ENCODE results near the gene DCUN1D1.

The DCUN1D1 gene

DNA sequence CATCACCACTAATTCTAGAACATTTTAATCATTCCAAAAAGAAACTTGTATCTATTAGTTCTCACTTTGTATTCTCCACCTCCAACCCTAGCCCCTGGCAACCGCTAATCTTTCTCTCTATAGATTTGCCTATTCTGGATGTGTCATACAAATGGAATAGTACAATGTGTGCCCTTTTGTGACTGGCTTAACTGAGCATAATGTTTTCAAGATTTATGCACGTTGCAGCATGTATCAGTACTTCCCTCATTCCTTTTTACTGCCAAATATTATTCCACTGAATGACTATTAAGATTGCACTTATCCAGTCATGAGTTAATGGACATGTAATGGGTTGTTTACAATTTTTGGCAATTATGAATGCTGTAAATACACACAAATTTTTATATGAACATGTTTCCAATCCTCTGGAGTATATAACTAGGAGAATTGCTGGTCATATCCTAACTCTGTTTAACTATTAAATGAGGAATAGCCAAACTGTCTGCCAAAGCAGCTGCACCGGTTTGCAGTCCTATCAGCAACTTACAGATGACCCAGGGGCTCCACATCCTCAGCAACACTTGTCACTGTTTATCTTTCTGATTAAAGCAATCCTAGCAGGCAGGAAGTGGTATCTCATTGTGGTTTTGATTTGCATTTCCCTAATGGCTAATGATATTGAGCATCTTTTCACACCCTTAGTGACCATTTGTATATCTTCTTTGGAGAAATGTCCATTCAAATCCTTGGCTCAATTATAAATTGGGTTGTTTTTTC lies 42.9 kb downstream of the DCUN1D1 start:
- DNase-seq (ENCODE audit: low read depth in 1 of 2, low spot score in 1 of 2) = no peak

DNA sequence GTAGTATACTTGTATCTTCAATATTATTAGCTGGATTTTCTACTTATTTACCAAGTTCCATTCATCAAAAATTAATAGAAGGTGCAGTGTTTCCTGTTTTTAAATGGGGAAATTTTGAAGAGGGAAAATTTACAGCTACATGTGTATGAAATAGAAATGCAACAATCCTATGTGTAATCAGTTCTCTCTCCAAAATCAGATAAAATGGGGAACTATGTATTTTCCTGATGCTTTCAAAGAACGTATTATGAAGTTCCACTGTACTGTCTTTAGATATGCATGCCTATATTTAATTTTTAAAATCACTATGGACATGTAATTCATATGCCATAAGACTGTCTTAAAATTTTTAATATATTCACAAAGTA lies 43.4 kb downstream of the DCUN1D1 start:
- DNase-seq (ENCODE audit: low read depth in 1 of 2, low spot score in 1 of 2) = no peak

DNA sequence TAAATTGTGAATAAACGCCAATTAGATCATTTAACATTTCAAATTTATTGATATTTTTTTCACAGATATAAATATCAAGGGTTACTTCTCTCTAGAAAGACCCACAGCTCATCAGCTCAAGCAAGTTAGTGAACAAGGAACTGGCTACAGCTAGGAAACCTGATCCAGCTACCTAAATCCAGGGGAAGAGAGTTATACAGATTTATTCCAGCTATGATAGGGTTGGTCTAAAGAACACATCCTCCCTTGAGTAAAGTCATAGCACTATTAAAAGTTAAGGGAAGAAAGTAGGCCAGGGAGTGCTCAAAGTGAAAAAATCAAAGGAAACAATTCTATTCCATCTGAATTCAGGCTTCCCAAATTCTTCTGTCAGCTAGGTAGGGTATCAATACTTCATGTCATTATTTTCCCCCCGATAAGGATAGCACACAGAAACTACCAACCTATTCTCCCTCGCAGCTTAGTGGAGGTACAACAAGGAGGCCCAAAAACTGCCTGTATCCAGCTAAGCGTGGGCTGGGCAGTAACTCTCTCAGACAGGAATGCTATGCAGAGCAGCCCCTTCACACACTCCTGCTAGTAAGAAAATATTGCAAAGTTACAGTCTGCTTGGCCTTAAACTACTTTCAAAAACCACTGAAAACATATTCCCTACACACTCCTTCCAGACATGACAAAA lies 44.0 kb downstream of the DCUN1D1 start:
- DNase-seq (ENCODE audit: low read depth in 1 of 2, low spot score in 1 of 2) = no peak

DNA sequence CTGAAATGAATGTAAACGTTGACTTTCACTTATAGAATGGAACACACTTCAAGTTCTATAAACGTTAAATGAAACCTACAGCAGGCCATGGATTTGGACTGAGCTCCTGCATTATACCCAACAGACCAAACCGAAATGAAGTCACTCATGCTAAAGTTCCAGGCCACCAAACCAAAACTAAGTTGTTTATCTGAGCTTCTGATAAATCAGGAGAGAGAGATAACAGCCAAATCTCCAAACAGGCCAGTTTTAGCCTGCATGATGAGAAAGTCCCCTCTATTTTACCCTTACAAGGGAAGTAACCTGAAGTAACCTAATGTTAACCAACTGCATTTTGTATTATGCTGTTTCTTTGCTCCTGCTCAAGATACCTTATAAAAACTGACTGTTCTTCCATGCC lies 44.5 kb downstream of the DCUN1D1 start:
- DNase-seq (ENCODE audit: low read depth in 1 of 2, low spot score in 1 of 2) = no peak

DNA sequence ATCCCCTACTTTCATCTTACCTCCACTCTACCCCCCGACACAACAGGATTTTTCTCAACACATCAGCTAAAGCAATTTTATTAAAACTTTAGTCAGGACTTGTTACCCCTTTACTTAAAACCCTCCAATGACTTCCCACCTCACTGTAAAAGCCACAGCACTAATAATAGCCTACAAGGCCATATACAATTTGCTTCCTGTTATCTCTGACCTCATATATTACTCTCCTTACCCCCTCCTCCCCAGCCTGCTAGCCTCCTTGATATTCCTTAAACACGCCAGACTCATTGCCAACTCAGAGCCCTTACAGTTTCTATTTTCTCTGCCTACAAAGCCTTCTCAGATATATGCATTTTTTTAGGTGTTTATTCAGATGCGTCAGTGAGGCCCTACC lies 54.4 kb downstream of the DCUN1D1 start:
- no peak for DNase-seq (ENCODE audit: low read depth in 1 of 2, low spot score in 1 of 2)

DNA sequence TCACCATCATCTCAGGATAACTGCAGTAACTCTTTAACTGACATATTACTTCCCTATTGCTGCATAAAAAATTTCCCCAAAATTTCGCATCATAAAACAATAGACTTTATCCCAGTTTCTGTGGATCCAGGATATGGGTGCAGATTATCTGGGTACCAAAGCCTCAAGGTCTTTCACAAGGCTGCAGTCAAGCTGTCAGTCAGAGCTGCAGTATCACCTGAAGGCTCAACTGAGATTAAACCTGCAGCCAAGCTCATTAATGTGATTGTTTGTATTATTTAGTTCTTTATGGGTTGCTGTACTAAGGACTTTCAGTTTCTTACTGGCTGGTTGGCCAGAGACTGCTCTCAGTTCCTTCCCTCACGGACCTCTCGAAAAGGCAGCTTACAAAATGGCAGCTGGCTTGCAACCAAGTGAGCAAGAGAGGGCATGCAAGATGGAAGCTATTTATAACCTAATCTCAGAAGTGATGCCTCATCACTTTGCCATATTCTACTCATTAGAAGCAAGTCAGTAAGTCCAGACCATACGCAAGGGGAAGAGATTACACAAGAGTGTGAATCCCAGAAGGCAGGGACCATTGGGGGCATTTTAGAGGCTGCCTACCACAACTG lies 54.9 kb downstream of the DCUN1D1 start:
- no peak for DNase-seq (ENCODE audit: low read depth in 1 of 2, low spot score in 1 of 2)

DNA sequence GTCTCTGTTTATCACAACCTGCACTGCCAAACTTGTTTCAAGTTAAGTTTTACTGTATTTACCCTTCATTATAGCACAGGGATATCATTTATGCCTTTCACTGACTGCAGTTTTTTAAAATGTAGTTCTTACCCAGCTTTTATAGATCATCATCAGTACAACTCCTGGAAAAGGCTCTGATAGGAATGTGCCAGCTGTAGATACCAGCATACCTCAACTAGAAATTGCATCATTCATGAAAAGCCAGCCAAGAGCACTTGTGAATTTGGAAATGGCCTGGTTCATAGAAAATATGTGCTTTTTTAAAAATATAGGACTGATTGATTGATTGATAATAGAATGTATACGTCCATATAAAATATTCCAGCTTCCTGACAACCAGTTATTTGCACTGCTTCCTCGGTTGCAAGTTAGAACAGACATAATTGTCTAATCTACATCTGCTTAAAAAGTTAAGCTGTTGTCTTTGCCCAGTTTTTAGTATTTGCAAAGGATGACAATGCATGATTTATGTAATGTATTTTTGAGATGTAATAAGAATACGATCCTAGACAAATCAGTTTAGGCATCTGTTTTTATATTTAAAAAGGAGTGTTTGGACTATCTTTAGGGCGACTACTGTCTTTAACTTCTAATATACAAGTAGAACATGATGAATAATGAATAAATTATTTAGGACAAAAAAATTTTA lies 58.5 kb downstream of the DCUN1D1 start:
- DNase-seq (ENCODE audit: low read depth in 1 of 2, low spot score in 1 of 2) = no peak

DNA sequence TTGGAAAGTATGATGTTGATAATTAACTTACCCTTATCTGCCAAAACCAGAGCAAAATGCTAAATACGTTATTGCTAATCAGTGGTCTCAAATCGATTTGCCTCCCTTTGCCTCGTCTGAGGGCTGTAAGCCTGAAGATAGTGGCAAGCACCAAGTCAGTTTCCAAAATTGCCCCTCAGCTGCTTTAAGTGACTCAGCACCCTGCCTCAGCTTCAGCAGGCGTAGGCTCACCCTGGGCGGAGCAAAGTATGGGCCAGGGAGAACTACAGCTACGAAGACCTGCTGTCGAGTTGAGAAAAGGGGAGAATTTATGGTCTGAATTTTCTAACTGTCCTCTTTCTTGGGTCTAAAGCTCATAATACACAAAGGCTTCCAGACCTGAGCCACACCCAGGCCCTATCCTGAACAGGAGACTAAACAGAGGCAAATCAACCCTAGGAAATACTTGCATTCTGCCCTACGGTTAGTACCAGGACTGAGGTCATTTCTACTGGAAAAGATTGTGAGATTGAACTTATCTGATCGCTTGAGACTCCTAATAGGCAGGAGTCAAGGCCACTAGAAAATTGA lies 59.7 kb downstream of the DCUN1D1 start:
- DNase-seq (ENCODE audit: low read depth in 1 of 2, low spot score in 1 of 2) = no peak

DNA sequence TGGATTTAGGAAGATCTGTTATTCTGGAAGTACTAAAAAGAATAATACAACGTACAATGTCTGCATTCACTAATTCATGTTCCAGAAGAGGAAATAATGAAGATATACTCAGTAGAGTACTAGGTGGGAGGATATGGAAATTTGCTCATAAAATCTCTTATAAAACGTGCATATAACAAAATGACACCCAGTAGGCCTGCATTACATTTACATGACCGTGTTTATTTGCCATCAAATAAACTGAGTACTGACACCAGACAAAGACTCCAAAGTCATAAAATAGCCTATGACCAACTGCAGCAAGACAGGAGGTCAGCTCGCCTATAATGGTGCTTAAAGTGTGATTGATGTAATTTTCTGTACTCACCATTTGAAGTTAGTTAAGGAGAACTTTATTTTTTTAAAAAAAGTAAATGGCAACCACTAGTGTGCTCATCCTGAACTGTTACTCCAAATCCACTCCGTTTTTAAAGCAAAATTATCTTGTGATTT lies 60.4 kb downstream of the DCUN1D1 start:
- DNase-seq (ENCODE audit: low read depth in 1 of 2, low spot score in 1 of 2) = no peak

DNA sequence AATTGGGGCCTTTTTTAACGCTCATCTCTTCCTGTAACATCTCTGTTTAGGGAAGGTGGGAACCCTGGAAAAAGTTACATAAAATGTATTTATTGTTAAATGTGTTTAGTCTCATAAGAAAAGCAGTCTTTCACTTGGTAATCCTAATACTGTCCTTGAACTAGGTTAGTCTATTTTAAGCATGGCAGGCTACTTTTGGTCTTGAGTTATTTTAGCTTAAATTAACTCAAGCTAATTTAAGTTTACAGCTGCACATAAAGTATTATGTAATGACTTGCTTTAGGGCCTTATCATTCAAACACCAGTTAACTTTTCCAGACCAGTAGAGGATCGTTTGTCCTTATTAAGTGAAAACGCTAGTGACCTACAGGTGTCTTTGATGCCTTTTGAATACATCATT lies 63.2 kb downstream of the DCUN1D1 start:
- no peak for DNase-seq (ENCODE audit: low read depth in 1 of 2, low spot score in 1 of 2)

DNA sequence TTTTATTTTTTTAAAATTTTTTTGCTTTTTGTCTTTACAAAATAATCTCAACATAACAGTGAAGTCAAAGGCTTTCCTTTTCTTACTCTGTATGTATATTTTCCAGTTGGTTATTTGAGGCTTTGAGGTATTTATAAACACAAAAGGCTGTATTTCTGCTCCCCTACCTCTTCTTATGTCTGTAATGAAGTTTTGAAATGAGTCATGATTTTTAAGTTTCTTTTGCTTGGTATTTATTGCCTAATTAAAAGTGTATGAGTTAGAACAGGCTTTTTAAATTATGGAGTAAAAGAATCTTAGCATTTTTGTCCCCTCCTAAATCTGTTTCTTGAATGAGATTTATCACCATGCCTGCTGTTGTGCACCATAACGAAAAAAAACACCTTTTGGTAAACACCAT lies 66.0 kb downstream of the DCUN1D1 start:
- DNase-seq (ENCODE audit: low read depth in 1 of 2, low spot score in 1 of 2) = no peak

DNA sequence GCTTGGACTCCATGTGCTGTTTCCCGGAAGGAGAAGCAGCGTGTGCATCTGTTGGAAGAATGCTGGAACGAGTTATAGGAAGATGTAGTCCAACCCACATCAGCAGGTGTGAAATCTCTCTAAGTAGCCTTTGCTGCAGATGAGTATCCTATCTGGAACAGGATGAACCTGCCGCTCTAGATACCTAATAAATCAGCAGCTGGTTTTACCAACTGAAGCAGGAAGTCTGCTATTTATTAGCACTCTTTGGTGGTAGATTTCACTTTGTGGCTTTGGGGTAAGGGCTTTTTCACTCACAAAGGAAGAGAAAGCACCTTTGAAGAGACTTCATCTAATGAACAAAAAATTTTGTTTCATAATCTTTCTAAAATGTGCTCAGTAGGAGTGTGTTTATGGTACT lies 66.4 kb downstream of the DCUN1D1 start:
- DNase-seq (ENCODE audit: low read depth in 1 of 2, low spot score in 1 of 2) = no peak

DNA sequence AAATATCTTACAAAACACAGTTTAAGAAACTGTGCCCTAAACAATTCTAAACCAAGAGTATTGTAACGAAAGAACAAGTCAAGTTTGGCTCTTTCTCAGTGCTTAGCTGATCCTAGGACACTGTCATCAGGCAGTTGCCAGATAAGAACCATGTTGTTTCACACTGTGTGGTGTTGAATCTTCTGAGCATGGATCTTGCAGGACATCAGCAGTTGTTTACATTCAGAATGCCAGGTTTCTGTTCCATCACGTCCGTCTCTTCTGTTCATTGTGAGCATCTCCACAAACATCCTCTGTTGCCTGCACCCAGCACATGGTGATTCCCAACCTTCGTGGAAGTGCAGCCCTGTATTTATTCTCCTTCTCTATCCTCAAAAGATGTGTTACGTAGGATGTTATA lies 67.9 kb downstream of the DCUN1D1 start:
- DNase-seq (ENCODE audit: low read depth in 1 of 2, low spot score in 1 of 2) = no peak

DNA sequence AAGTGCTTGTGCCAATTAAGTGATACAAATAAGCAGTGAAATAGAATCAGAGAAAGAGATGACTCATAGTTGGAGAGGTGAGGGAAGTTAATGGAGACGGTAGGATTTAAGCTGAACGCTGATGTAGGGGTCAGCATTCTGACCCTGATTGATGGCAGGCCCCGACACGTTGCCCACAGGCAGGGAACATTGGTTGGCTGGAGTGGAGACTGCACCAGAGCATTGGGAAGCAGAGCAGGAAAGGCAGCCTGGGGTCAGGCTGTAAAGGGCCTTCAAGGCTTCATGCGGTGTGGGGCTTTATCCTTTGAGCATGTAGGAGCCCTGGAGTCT lies 68.6 kb downstream of the DCUN1D1 start:
- no peak for DNase-seq (ENCODE audit: low read depth in 1 of 2, low spot score in 1 of 2)

DNA sequence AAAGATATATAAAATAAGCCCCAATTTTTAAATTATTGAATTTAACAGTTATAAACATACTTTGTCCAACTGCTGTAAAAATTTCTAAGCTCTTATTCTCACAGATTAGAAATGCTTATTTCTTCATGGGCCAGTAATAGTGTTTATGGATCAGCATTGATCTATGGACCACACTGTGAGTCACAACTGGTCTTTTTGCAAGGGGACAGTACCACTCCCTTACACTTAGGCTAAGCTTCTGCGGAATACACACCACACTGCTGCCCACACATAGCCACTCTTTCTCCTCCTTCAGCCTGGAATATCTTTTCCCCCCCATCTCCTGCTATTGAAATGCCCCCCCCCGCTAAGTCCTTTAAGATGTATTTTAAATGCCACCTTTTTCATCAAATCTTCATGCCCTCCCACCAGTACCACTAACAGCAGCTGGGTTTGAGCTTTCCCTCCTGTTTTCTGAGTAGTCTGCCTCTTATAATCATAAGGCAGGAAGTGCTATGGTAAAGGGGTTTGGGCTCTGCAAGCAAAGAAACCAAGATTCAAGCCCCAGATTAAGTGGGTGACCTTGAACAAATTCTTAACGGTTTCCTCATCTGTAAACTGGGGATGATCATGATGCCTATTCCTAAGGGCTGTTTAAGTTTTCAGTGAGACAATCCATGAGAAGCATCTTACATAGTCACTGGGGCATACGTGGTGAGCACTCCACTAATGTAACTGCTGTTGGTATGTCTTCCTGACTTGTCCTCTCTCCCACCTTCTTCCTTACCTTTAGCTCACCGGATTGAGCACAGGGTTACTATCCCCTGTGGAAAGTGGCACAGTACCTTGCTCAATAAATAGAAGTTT lies 69.2 kb downstream of the DCUN1D1 start:
- no peak for DNase-seq (ENCODE audit: low read depth in 1 of 2, low spot score in 1 of 2)

DNA sequence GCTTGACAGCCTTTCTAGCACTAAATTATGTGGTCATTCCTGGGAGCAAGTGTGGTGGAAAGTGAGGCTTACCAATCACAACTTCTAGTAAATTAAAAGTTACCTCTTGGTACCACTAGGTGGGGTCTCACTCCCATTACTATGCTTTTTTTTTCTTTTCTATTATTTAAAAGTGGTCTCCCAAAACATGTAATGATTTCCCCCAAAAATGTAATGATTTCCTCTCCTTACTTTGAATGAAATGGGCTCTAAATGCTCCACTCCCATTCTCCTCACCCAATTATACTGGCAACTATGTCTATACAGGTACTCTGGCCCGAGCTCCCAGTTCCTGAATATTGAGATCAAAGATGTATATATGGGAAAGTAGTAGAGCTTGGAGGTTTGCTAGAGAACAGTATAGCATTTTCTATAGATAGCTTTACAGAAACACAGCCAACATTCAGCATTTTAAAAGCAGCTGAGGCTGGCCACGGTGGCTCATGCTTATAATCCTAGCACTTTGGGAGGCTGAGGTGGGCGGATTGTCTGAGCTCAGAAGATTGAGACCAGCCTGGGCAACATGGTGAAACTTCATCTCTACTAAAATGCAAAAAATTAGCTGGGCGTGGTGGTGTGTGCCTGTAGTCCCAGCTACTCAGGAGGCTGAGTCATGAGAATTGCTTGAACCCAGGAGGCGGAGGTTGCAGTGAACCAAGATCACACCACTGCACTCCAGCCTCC lies 70.9 kb downstream of the DCUN1D1 start:
- DNase-seq (ENCODE audit: low read depth in 1 of 2, low spot score in 1 of 2) = no peak

DNA sequence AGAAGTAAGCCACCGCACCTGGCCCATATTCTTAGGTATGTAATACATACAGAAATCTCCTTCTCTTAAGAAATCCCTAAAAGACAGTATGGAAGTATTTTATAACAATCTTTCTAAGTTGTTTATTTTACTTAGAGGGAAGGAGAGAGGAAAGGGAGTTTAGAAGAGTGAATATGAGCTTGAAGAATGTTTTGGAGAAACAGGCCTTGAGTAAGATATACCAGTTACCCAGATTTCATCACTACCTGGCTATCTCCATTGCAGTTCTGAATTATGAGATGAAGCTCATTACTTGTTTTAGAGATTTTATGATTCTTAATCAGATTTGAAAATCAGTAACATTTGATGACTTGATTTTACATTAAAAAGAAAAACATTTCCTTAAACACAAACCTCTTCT lies 71.9 kb downstream of the DCUN1D1 start:
- DNase-seq (ENCODE audit: low read depth in 1 of 2, low spot score in 1 of 2) = no peak

DNA sequence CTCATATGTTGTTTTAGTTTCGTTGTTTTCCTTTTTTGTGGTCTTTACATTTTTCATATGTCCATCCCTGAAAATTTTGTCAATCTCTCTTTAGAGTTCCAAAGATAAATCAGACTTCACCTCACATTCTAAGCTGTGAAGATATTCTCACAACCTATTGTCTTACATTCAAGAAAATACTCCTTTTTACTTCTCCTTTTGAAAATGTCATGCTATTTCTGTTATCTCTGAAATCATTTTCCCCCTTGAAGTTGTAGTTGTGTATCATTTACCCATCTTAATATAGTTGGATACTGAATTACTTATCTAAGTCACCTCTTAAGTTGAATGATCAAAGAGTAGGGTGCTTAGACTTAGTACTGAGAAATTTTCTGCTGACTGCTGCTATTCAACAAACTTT lies 74.3 kb downstream of the DCUN1D1 start:
- no peak for DNase-seq (ENCODE audit: low read depth in 1 of 2, low spot score in 1 of 2)

DNA sequence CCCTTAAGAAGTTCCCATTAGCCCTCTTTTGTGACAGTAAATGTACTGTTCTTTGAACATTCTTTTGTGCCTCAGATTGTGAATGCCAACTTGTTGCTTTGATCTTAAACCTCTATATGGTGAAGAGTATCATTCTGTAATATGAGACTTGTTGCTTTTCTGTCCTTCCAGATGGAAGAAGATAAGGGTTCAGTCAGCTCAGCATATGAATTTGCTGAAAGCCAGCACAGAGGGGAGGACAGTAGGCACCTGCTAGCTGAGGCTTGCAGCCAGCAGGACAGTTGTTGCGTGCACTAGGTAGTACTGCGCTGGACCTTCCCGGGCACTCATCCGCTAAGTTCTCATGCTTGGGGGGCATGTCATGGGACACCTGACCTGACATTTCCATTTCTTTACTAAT lies 74.7 kb downstream of the DCUN1D1 start:
- DNase-seq (ENCODE audit: low read depth in 1 of 2, low spot score in 1 of 2) = no peak

DNA sequence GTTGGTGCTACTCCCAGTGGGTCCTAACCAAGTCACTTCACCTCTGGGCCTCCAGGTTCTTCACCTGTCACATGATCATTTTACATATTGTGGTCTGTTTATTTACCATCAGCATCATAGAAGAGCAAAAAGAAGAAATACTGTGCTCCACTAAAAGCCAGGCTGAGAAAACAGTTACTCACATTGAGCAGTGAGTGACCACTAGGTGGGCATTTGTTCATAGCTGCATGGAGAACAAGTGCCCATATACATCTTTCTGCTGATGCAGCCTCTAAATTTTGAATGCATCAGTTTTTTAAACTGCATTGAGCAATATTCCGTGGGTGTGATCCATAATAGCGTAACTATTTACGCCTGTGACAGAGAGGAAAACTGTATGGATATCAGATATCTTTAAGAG lies 76.2 kb downstream of the DCUN1D1 start:
- no peak for DNase-seq (ENCODE audit: low read depth in 1 of 2, low spot score in 1 of 2)

Measured in stimulated activated CD4-positive, alpha-beta T cell treated with anti-CD3 and anti-CD28 coated beads, Interleukin-15, amount 100 ng/mL, for 1 hour (primary cell).